Thyroid gland (tissue), 4 donors: ENCODE data around the gene C12orf76. TPM values are rescaled to one million over a fixed set of nuclear protein-coding genes. Genes with fewer than 3 reads are reported as not detected.
A peak's percentile ranks its signal among the peaks of the same experiment; 100 is the strongest.

Experiments
- DNase-seq, 2 donors: peaks; one replicate each; pipeline ENCODE4 v3.0.0-alpha.2; 2019
- H3K27ac ChIP-seq, 3 donors: fragments of 200-600 bp; sonication (generic); 1 replicate in 2 of 3; 2 replicates in 1 of 3; pipeline ENCODE4 v1.5.1; 2016 to 2019; ENCODE audit warnings: mild to moderate bottlenecking in 1 of 3, moderate library complexity in 1 of 3
- H3K27me3 ChIP-seq: fragments of 200-600 bp; sonication (generic); one replicate; pipeline ENCODE4 v1.5.1; 2019
- H3K36me3 ChIP-seq, 2 donors: fragments of 200-600 bp; sonication (generic); one replicate each; pipeline ENCODE4 v1.5.1; 2016 to 2019
- H3K4me1 ChIP-seq, 2 donors: fragments of 200-600 bp; sonication (generic); one replicate each; pipeline ENCODE4 v1.5.1; 2017 to 2019
- H3K4me3 ChIP-seq, 3 donors: fragments of 200-600 bp; sonication (generic); replicated peaks in 1 of 3; 1 replicate in 2 of 3; 2 replicates in 1 of 3; pipeline ENCODE4 v1.5.1; 2016; ENCODE audit warnings: mild to moderate bottlenecking in 1 of 3
- H3K9me3 ChIP-seq: fragments of 200-600 bp; sonication (generic); one replicate; pipeline ENCODE4 v1.5.1; 2017
- CTCF ChIP-seq, 6 experiments: fragments of 200-600 bp in 3 of 6; fragments of 450-650 bp in 3 of 6; sonication (generic) in 3 of 6; IDR thresholded peaks; one replicate each; pipeline ENCODE4 v1.5.1; 2016 to 2019; ENCODE audit warnings: antibody characterized with exemption in 6 of 6, mild to moderate bottlenecking in 2 of 6, inconsistent platforms in 1 of 6, moderate library complexity in 1 of 6
- POLR2A ChIP-seq, 2 donors: fragments of 450-650 bp; IDR thresholded peaks; one replicate each; pipeline ENCODE4 v1.6.1; 2017; ENCODE audit warnings: antibody characterized with exemption in 2 of 2, mild to moderate bottlenecking in 2 of 2, moderate library complexity in 1 of 2
- WGBS, 2 donors: methylation state at CpG; one replicate each; pipeline ENCODE4 v1.1.5; 2017; 5-methylcytosine and 5-hydroxymethylcytosine counted together
- intact Hi-C: fragments of 100-400 bp; cut with DNase I; formaldehyde crosslinking; loops from one replicate; pipeline ENCODE4 v1.15.1; 2023
- total RNA-seq, 4 donors: library from RNA; depleted of rRNA; stranded (reverse); fragments of >200 nt; gene quantifications; one replicate each; pipeline ENCODE4 v1.2.3, GENCODE V29; 2016

C12orf76 gene
- total RNA-seq, 4 donors from 2014 or later: 16.1 to 41.5 (median 21.9) TPM

DNA sequence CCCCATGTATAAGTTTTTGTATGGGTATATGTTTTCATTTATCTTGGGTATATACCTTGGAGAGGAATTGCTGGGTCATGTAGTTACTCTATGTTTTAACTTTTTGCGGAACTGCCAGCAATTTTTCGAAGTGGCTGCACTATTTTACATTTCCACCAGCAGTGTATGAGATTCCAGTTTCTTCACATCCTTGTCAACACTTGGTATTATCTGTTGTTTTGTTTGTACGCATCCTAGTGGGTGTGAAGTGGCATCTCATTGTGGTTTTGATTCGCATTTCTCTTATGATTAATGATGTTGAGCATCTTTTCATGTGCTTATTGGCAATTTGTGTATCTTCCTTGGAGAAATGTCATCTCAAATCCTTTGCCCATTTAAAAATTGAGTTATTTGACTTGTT lies 42.2 kb downstream of the C12orf76 start:
- 98% methylated on average over 4 of the region's 4 CpGs for WGBS, 2 donors
- Histone ChIP-seq H3K4me1 (peaks cover 31 to 68% of the 10 kb centered on the region in 2 donors), H3K9me3 (no peaks in the 10 kb centered on the region), H3K36me3 (no peaks in the 10 kb centered on the region), H3K4me3 (no peak overlapping the region), H3K27me3 (no peaks in the 10 kb centered on the region), H3K27ac (peak overlapping the region in 2 of 3 donors; percentile 89 to 94)
- intact Hi-C loops: no loop called here
- DNase-seq: no peak
- TF ChIP-seq CTCF (IDR thresholded peaks at IDR 0.05): no peak
- no peak for TF ChIP-seq POLR2A (IDR thresholded peaks at IDR 0.05)

GRCh38 chr12:110005319-110005973 lies 42.9 kb downstream of the C12orf76 start:
- intact Hi-C loops: no loop called here
- 81 to 82% methylated on average over 7 of the region's 7 CpGs for WGBS, 2 donors
- Histone ChIP-seq H3K27me3 (no peaks in the 10 kb centered on the region), H3K9me3 (no peaks in the 10 kb centered on the region), H3K27ac (peak overlapping the region; percentile 89 to 94 (median 90)), H3K4me3 (no peak overlapping the region), H3K4me1 (peaks cover 25 to 68% of the 10 kb centered on the region in 2 donors), H3K36me3 (no peaks in the 10 kb centered on the region)
- DNase-seq: peak; percentile 40 to 49
- TF ChIP-seq CTCF (IDR thresholded peaks at IDR 0.05): no peak
- TF ChIP-seq POLR2A (IDR thresholded peaks at IDR 0.05): no peak

GRCh38 chr12:110004598-110004997 lies 43.7 kb downstream of the C12orf76 start:
- Histone ChIP-seq H3K27me3 (no peaks in the 10 kb centered on the region), H3K27ac (peak overlapping the region; percentile 89 to 94 (median 90)), H3K4me1 (peaks cover 25 to 62% of the 10 kb centered on the region in 2 donors), H3K9me3 (no peaks in the 10 kb centered on the region), H3K4me3 (no peak overlapping the region), H3K36me3 (no peaks in the 10 kb centered on the region)
- TF ChIP-seq CTCF (IDR thresholded peaks at IDR 0.05) (no peak), POLR2A (IDR thresholded peaks at IDR 0.05) (no peak)
- WGBS, 2 donors: 64 to 69% methylated on average over 4 of the region's 4 CpGs
- intact Hi-C loops: no loop called here
- no peak for DNase-seq

DNA sequence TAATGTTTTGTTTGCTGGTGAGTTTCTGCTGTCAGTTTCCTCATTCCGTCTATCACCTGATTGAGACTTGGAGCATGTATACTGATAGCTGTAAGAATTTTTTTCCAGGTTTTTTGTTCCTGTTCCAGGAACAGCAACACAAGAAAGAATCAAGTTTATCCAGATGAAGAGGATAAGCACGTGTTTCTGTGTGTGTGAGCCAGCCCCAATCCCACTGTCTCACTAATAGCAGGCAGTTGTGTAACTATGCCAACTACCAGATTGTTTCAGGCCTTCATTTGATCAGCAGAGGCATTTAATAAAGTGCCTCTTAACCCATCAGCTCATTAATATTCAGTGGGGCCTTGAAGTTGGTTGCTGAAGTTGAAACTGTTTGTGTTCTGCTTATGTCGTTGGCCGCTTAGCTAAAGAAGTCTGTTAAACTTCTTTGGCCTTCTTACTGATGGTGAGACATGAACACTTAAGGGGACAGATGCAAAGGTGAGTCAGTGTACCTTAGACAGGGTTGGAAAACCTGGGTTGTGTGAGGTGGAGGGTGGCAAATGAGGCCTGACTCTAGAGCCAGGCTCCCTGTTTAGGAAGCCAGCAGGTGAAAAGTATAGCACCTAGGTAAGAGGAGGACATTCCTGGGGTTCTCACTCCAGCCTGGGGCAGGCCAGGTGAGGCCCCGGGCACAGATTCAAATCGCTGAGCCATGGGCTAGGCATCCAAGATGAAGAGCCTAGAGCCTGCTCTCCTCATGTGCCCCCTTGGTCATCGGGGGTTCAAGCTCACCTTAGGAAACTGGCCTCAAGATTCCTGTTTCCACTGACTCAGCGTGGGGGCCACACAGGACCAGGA lies 45.4 kb downstream of the C12orf76 start:
- H3K9me3 ChIP-seq: no peaks in the 10 kb centered on the region
- no peak overlapping the region for H3K4me3 ChIP-seq
- TF ChIP-seq CTCF (IDR thresholded peaks at IDR 0.05): no peak
- peak in 1 of 2 donors; percentile 19 for TF ChIP-seq POLR2A (IDR thresholded peaks at IDR 0.05)
- no peaks in the 10 kb centered on the region for H3K27me3 ChIP-seq
- H3K4me1 ChIP-seq: peaks cover 25 to 60% of the 10 kb centered on the region in 2 donors
- DNase-seq: peak; percentile 56 to 63
- peak overlapping the region; percentile 89 to 94 (median 90) for H3K27ac ChIP-seq
- WGBS, 2 donors: 47 to 59% methylated on average over 7 of the region's 8 CpGs
- intact Hi-C loops: no loop called here
- no peaks in the 10 kb centered on the region for H3K36me3 ChIP-seq

GRCh38 chr12:110001596-110001995 lies 46.7 kb downstream of the C12orf76 start:
- peak overlapping the region; percentile 89 to 94 (median 90) for H3K27ac ChIP-seq
- WGBS, 2 donors: 91 to 94% methylated on average over 4 of the region's 4 CpGs
- no peak for TF ChIP-seq POLR2A (IDR thresholded peaks at IDR 0.05)
- no peak for TF ChIP-seq CTCF (IDR thresholded peaks at IDR 0.05)

More at GRCh38 chr12:110001596-110001995, 46.7 kb downstream of the C12orf76 start:
- no peaks in the 10 kb centered on the region for H3K27me3 ChIP-seq
- no peaks in the 10 kb centered on the region for H3K9me3 ChIP-seq
- H3K36me3 ChIP-seq: no peaks in the 10 kb centered on the region
- H3K4me3 ChIP-seq: no peak overlapping the region
- DNase-seq: no peak
- H3K4me1 ChIP-seq: peaks cover 25 to 60% of the 10 kb centered on the region in 2 donors
- intact Hi-C loops: no loop called here
